ENCODE measurements around the gene LDLRAD3.

The LDLRAD3 gene

GRCh38 chr11:36193290-36193619, 249.4 kb downstream of the LDLRAD3 start:
- Histone ChIP-seq H3K4me3 (no peak overlapping the region), H3K4me1 (peaks cover 27% of the 10 kb centered on the region), H3K36me3 (replicated peaks) (no peaks in the 10 kb centered on the region), H3K27me3 (ENCODE audit: low read depth) (no peaks in the 10 kb centered on the region), H3K9me3 (no peaks in the 10 kb centered on the region)
- in situ Hi-C loops (cut with MboI; ENCODE audit: low sequenced_read_pairs) = no loop called here
- DNase-seq (ENCODE audit: low spot score in 2 of 2) = no peak

- no peaks in the 10 kb centered on the region for H3K27me3 ChIP-seq (ENCODE audit: low read depth)
- DNase-seq (ENCODE audit: low spot score in 2 of 2) = no peak
- H3K36me3 ChIP-seq (replicated peaks) = no peaks in the 10 kb centered on the region
- no peaks in the 10 kb centered on the region for H3K9me3 ChIP-seq
- H3K4me1 ChIP-seq = peaks cover 27% of the 10 kb centered on the region
- in situ Hi-C loops (cut with MboI; ENCODE audit: low sequenced_read_pairs) = no loop called here
- H3K4me3 ChIP-seq = no peak overlapping the region
Observed at GRCh38 chr11:36193721-36194120, 249.9 kb downstream of the LDLRAD3 start.

- in situ Hi-C loops (cut with MboI; ENCODE audit: low sequenced_read_pairs) = no loop called here
- no peaks in the 10 kb centered on the region for H3K27me3 ChIP-seq (ENCODE audit: low read depth)
- DNase-seq (ENCODE audit: low spot score in 2 of 2) = no peak
- H3K4me1 ChIP-seq = peaks cover 27% of the 10 kb centered on the region
- H3K4me3 ChIP-seq = no peak overlapping the region
- H3K36me3 ChIP-seq (replicated peaks) = no peaks in the 10 kb centered on the region
- H3K9me3 ChIP-seq = no peaks in the 10 kb centered on the region
Observed at GRCh38 chr11:36195496-36196354, 251.9 kb downstream of the LDLRAD3 start.

GRCh38 chr11:36196411-36196998, 252.6 kb downstream of the LDLRAD3 start:
- Histone ChIP-seq H3K4me3 (no peak overlapping the region), H3K9me3 (no peaks in the 10 kb centered on the region), H3K36me3 (replicated peaks) (no peaks in the 10 kb centered on the region), H3K27me3 (ENCODE audit: low read depth) (no peaks in the 10 kb centered on the region), H3K4me1 (peaks cover 27% of the 10 kb centered on the region)
- peak; percentile 63 to 79 for DNase-seq (ENCODE audit: low spot score in 2 of 2)
- in situ Hi-C loops (cut with MboI; ENCODE audit: low sequenced_read_pairs) = no loop called here

- Histone ChIP-seq H3K9me3 (no peaks in the 10 kb centered on the region), H3K4me1 (peaks cover 8% of the 10 kb centered on the region), H3K4me3 (no peak overlapping the region), H3K27me3 (ENCODE audit: low read depth) (no peaks in the 10 kb centered on the region), H3K36me3 (replicated peaks) (no peaks in the 10 kb centered on the region)
- DNase-seq (ENCODE audit: low spot score in 2 of 2) = no peak
- in situ Hi-C loops (cut with MboI; ENCODE audit: low sequenced_read_pairs) = no loop called here
Observed at GRCh38 chr11:36201411-36201810, 257.5 kb downstream of the LDLRAD3 start.

- H3K9me3 ChIP-seq = no peaks in the 10 kb centered on the region
- H3K27me3 ChIP-seq (ENCODE audit: low read depth) = no peaks in the 10 kb centered on the region
- no peak overlapping the region for H3K4me3 ChIP-seq
- DNase-seq (ENCODE audit: low spot score in 2 of 2) = no peak
- no peaks in the 10 kb centered on the region for H3K36me3 ChIP-seq (replicated peaks)
- no peaks in the 10 kb centered on the region for H3K4me1 ChIP-seq
- in situ Hi-C loops (cut with MboI; ENCODE audit: low sequenced_read_pairs) = no loop called here
Observed at GRCh38 chr11:36205536-36205935, 261.7 kb downstream of the LDLRAD3 start.

GRCh38 chr11:36210529-36210928, 266.7 kb downstream of the LDLRAD3 start:
- Histone ChIP-seq H3K4me3 (no peak overlapping the region), H3K9me3 (no peaks in the 10 kb centered on the region), H3K4me1 (no peaks in the 10 kb centered on the region), H3K36me3 (replicated peaks) (no peaks in the 10 kb centered on the region), H3K27me3 (ENCODE audit: low read depth) (no peaks in the 10 kb centered on the region)
- DNase-seq (ENCODE audit: low spot score in 2 of 2) = no peak
- in situ Hi-C loops (cut with MboI; ENCODE audit: low sequenced_read_pairs) = no loop called here

- H3K4me3 ChIP-seq = no peak overlapping the region
- H3K9me3 ChIP-seq = no peaks in the 10 kb centered on the region
- no peaks in the 10 kb centered on the region for H3K27me3 ChIP-seq (ENCODE audit: low read depth)
- in situ Hi-C loops (cut with MboI; ENCODE audit: low sequenced_read_pairs) = no loop called here
- H3K36me3 ChIP-seq (replicated peaks) = no peaks in the 10 kb centered on the region
- H3K4me1 ChIP-seq = no peaks in the 10 kb centered on the region
- DNase-seq (ENCODE audit: low spot score in 2 of 2) = no peak
Observed at GRCh38 chr11:36211761-36212430, 268.0 kb downstream of the LDLRAD3 start.

GRCh38 chr11:36212564-36213392, 268.9 kb downstream of the LDLRAD3 start:
- H3K36me3 ChIP-seq (replicated peaks) = no peaks in the 10 kb centered on the region
- no peaks in the 10 kb centered on the region for H3K27me3 ChIP-seq (ENCODE audit: low read depth)
- in situ Hi-C loops (cut with MboI; ENCODE audit: low sequenced_read_pairs) = no loop called here
- no peak overlapping the region for H3K4me3 ChIP-seq
- no peak for DNase-seq (ENCODE audit: low spot score in 2 of 2)
- no peaks in the 10 kb centered on the region for H3K4me1 ChIP-seq
- no peaks in the 10 kb centered on the region for H3K9me3 ChIP-seq

GRCh38 chr11:36213393-36213840, 269.6 kb downstream of the LDLRAD3 start:
- Histone ChIP-seq H3K4me1 (no peaks in the 10 kb centered on the region), H3K4me3 (no peak overlapping the region), H3K27me3 (ENCODE audit: low read depth) (no peaks in the 10 kb centered on the region), H3K9me3 (no peaks in the 10 kb centered on the region), H3K36me3 (replicated peaks) (no peaks in the 10 kb centered on the region)
- DNase-seq (ENCODE audit: low spot score in 2 of 2) = no peak
- in situ Hi-C loops (cut with MboI; ENCODE audit: low sequenced_read_pairs) = no loop called here

- Histone ChIP-seq H3K4me3 (no peak overlapping the region), H3K36me3 (replicated peaks) (no peaks in the 10 kb centered on the region), H3K27me3 (ENCODE audit: low read depth) (no peaks in the 10 kb centered on the region), H3K4me1 (no peaks in the 10 kb centered on the region), H3K9me3 (no peaks in the 10 kb centered on the region)
- in situ Hi-C loops (cut with MboI; ENCODE audit: low sequenced_read_pairs) = no loop called here
- no peak for DNase-seq (ENCODE audit: low spot score in 2 of 2)
Observed at GRCh38 chr11:36214480-36214879, 270.6 kb downstream of the LDLRAD3 start.

- no peaks in the 10 kb centered on the region for H3K27me3 ChIP-seq (ENCODE audit: low read depth)
- H3K36me3 ChIP-seq (replicated peaks) = no peaks in the 10 kb centered on the region
- H3K4me3 ChIP-seq = no peak overlapping the region
- in situ Hi-C loops (cut with MboI; ENCODE audit: low sequenced_read_pairs) = no loop called here
- DNase-seq (ENCODE audit: low spot score in 2 of 2) = no peak
- no peaks in the 10 kb centered on the region for H3K4me1 ChIP-seq
- H3K9me3 ChIP-seq = no peaks in the 10 kb centered on the region; the same call in 1 of the 2 replicates
Observed at GRCh38 chr11:36214976-36215692, 271.3 kb downstream of the LDLRAD3 start.

GRCh38 chr11:36215693-36216060, 271.8 kb downstream of the LDLRAD3 start:
- no peak for DNase-seq (ENCODE audit: low spot score in 2 of 2)
- no peaks in the 10 kb centered on the region for H3K27me3 ChIP-seq (ENCODE audit: low read depth)
- no peaks in the 10 kb centered on the region for H3K4me1 ChIP-seq
- in situ Hi-C loops (cut with MboI; ENCODE audit: low sequenced_read_pairs) = no loop called here
- no peaks in the 10 kb centered on the region; the same call in 1 of the 2 replicates for H3K9me3 ChIP-seq
- no peaks in the 10 kb centered on the region for H3K36me3 ChIP-seq (replicated peaks)
- no peak overlapping the region for H3K4me3 ChIP-seq
